HG02678 (cell line): ENCODE measurements around the gene PRKAG2.

Source experiments
- ATAC-seq: cut with Tn5 transposase; IDR thresholded peaks from one replicate; pipeline ENCODE4 v1.9.1; 2021; ENCODE audit warnings: mild to moderate bottlenecking, moderate library complexity; ENCODE audit not compliant: unreplicated experiment

The PRKAG2 gene

GRCh38 chr7:151717918-151718317 is 159.0 kb downstream of the PRKAG2 start:
- ATAC-seq = no peak

GRCh38 chr7:151717415-151717814 is 159.5 kb downstream of the PRKAG2 start:
- ATAC-seq = no peak

DNA sequence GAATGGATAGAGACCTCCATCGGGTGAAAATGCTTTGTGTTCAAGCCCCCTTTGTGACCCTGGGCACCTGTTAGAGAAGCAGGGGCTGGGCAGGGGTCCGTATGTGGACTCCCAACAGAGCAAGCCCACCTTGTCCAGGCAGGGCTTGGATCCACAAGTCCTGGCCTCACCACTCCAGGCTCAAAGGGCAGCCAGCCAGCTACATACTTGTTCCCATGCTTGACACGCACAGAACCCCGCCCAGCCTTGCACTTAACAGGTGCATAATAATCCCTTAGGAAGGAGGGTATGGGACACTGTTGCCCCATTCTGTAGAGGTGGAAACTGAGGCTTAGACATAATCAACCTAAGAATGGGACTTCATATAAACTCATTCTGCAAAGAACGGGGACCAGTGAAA is 160.6 kb downstream of the PRKAG2 start:
- no peak for ATAC-seq

DNA sequence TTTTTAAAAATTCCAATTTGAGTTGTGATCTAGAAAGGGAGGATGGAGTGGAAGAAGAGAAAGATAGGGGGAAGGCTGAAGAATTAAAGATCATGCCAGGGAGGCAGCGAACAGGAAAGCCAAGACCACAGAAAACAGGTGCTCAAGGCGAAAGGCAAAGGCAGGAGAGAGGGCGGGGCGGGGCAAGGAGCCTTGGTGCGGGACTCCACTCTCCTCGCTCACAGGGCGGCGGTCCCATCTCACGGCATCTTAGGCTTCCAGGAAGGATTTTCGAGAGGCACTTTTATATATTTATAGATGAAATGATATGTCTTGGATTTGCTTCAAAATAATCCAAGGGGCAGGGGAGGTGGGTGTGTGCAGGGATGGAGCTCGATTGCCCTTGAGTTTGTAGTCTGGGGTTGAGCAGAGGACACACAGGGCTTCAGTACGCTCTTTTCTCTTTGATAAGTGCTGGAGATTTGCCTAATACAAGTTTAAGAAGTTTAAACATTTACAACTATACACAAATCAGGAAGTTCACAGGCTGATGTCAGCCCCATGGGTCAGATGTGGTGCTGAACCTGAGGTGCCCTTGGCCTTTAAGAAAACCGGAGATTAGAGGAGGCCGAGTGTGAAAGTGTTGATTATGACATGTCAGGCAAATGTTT is 161.1 kb downstream of the PRKAG2 start:
- ATAC-seq = no peak

GRCh38 chr7:151714201-151714600 is 162.7 kb downstream of the PRKAG2 start:
- no peak for ATAC-seq

- no peak for ATAC-seq
Observed at GRCh38 chr7:151712810-151713125, 164.1 kb downstream of the PRKAG2 start.

DNA sequence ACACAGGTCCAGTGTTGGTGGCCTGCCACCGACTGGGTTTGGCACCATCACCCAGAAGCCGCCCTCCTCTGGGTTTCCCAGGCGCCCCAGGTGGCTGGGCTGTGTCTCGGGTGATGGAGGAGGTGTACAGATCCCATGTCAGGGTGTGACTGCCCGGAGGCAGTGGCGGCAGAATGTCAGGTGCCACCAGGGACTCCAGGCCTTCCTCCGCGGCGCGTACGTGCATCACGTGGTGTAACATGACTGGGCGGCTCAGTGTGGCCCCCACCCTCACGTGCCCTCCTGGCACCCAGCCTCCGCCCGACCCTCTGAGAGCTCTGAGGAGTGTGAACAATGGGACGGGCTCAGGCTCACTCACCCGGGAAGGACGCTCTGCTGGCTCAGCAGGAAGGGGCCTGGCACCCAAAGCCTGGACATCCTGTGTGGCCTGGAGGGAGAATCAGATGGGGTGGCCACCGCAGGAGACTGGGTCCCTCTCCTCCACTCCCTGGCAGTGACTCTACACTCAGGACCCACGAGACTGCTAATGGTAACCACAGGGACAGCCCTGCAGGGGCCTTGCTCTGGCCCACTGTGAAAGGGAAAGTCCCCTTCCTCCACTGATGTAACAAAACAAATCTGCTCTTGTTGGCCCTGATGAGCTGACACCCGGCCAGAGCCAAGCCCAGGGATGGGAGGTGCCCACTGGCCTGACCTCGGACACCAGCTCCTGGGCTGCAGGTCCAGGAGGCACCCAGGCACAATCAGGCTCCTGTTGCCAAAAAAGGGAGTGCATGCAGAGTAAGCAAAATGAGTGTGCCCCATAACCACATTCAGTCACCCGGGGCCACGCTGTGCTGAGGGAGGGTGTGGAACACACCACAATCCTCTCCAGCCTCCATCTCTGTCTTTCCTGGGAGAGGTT is 164.8 kb downstream of the PRKAG2 start:
- no peak for ATAC-seq

- no peak for ATAC-seq
Observed at GRCh38 chr7:151711435-151711872, 165.5 kb downstream of the PRKAG2 start.

DNA sequence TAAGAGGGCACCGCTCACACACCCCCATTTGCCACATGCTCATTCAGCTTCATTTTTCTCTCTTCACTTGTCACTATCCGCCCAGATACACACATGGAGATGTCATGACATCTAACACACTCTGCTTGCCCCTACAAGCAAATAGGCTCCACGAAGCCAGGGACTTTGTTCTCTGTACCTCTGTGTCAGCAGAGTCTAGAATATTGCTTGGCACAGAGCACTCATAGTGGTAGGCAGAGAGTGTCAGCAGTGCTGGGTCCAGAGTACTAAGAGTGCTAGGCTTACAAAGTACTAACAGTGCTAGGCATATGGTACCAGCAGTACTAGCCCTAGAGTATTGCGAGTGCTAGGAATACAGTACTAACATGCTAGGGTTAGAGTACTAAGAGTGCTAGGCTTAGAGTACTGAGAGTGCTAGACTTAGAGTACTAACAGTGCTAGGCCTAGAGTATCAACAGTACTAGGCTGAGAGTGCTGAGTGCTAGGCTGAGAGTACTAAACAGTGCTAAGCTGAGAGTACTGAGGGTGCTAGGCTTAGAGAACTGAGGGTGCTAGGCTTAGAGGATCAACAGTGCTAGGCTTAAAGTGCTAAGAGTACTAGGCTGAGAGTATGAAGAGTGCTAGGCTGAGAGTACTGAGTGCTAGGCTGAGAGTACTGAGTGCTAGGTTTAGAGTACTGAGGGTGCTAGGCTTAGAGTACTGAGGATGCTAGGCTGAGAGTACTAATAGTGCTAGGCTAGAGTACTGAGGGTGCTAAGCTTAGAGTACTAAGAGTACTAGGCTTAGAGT is 166.1 kb downstream of the PRKAG2 start:
- no peak for ATAC-seq

- ATAC-seq = no peak
Observed at GRCh38 chr7:151710121-151710640, 166.7 kb downstream of the PRKAG2 start.

GRCh38 chr7:151709141-151710038 is 167.5 kb downstream of the PRKAG2 start:
- ATAC-seq = no peak

- no peak for ATAC-seq
Observed at GRCh38 chr7:151708610-151709009, 168.3 kb downstream of the PRKAG2 start.

GRCh38 chr7:151707757-151708156 is 169.2 kb downstream of the PRKAG2 start:
- no peak for ATAC-seq

DNA sequence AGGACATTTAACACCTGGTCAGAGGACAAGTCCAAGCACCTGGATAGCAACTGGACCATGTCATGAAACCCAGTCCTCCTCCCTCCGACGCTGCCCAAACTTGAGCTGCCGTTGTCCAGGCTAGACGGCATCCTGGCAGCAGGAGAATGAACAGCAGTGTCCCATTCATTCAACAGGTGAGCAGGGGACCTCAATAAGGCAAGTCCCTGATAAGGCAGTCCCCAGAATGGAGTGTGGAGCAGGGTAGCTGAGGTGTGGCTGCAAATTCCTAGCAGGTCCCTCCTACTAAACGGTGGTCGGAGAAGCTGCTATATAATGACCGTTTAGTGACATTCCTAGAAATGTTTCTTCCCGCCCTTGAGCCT is 169.8 kb downstream of the PRKAG2 start:
- ATAC-seq = no peak

DNA sequence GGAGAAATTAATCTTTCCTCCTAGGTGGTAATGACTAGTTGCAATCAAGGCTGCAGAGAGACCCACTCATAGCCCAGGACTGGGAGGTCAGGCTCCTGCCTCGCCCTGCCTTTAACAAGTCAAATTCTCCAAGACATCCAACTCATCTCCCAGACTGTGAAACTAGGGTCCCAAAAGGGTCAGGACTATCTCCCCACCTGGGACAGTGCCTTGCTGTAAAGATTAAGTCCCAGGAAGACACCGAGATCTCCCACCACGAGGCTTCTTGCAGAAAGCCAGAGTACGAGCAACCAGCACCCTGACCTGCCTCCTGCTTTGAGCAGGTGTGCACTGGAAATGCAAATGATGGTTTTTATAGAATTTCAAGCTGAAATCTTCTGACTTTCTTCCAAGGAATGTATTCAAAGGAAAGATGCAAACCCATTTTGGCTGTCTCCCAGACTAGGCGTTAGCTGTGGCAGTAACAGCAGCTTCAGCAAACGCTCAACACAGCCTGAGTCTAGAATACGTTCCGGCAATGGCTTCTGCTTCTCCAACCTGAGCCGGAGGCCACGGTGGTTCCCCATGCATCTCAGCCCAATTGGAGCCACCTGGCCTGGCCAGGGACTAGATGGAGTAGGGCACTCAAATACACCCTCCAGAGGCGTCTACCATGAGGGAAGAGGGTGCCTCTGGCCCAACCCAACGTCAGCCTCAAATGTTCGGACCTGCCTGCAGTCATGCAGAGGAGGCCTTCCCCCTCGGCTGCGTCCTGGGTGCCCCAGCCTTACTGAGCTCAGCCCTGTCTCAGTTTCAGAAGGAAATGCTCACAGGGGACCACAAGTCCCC is 170.4 kb downstream of the PRKAG2 start:
- ATAC-seq = no peak

DNA sequence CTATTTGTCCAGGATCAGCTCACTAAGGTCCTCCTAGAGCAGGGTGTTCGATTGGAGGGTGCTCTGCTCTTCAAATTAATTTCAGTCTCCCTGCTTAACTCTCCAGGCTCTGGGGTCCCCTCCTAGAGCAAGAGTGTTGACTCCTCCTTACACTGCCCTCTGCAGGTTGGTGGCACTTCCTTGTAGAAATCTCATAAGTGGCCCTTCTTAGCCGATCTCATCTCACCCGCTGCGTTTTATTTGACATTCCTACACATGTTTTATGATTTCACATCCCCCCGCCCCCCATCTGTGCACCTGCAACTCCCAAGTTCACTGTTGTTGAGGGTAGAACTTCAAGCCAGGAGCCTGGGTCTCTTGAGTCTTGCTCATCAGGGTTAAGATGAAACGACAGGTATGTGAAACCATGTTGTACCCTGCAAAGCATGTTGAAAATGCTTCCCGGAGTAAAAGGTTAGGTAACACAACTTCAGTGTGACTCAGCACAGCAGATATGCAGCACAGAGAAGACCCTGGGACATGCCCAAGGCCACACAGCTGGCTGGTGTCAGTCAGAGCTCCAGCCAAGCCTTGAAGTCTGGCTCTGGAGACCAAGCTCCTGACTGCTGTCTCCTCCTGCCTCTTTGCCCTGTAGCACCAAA is 171.2 kb downstream of the PRKAG2 start:
- no peak for ATAC-seq

DNA sequence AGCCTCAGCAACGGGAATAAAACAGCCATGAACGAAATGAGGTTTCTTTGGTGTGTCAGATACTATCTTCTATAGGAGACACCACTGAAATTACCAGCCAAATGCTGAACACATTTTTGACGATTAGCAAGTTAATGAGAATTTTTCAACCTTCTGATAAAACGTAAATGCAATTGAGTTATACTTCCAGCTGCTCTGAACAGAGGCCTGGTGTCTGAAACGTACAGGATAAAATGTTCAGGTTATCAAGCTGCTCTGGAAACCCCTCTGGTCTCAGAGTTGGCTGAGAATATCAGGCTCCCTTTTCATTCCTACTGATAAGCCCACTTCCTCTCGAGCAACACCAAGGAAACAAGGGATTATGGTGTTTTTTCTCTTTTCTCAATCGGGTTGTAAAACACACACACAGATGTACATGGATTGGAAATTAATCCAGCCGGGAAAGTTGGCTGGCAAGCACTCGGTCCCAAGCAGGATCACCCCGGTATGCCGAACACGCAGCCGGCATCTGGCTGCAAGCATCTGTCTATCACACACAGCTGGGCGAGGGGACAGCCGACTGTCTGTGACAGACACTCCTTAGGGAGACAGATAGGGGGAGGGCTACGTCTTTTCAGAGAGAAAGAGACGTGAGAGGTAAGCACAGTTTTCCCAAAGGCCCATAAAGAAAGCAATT is 171.8 kb downstream of the PRKAG2 start:
- ATAC-seq = no peak

GRCh38 chr7:151704299-151704959 is 172.5 kb downstream of the PRKAG2 start:
- no peak for ATAC-seq
